ENCODE measurements around the gene PARD3. TPM values are rescaled to one million over a fixed set of nuclear protein-coding genes. Genes with fewer than 3 reads are reported as not detected.

PARD3 gene
- total and polyA plus RNA-seq, 8 donors: 25.6 to 54.5 (median 47.8) TPM

DNA sequence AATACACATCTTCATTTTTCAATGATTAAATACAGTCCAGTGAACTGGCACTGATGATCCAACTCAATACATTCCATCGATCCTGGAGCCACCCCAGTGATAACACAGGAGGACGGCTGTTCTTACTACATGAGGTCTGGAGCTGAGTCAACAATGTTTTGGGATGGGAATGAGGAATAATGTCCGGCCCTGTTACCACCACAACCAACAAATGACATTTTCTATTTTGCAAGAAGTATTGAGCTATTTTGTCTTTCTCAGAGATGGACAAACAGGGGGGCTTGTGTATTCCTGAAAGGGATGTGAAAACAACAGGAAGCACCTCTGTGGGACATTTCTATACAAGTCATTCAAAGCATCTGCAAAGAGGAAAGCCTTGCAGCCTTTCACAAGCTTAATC is 249.2 kb downstream of the PARD3 start:
- Histone ChIP-seq H3K27me3 (no peaks in the 10 kb centered on the region), H3K27ac (no peak overlapping the region), H3K9me3 (no peaks in the 10 kb centered on the region), H3K4me3 (no peak overlapping the region), H3K4me1 (no peaks in the 10 kb centered on the region), H3K36me3 (no peaks in the 10 kb centered on the region)
- TF ChIP-seq, protein P1, sequence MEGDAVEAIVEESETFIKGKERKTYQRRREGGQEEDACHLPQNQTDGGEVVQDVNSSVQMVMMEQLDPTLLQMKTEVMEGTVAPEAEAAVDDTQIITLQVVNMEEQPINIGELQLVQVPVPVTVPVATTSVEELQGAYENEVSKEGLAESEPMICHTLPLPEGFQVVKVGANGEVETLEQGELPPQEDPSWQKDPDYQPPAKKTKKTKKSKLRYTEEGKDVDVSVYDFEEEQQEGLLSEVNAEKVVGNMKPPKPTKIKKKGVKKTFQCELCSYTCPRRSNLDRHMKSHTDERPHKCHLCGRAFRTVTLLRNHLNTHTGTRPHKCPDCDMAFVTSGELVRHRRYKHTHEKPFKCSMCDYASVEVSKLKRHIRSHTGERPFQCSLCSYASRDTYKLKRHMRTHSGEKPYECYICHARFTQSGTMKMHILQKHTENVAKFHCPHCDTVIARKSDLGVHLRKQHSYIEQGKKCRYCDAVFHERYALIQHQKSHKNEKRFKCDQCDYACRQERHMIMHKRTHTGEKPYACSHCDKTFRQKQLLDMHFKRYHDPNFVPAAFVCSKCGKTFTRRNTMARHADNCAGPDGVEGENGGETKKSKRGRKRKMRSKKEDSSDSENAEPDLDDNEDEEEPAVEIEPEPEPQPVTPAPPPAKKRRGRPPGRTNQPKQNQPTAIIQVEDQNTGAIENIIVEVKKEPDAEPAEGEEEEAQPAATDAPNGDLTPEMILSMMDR (IDR thresholded peaks at IDR 0.05): no peak
- DNase-seq (no peak), ATAC-seq (no peak)
- intact Hi-C loops (cut with DNase I): no loop called here

- Histone ChIP-seq H3K4me3 (no peak overlapping the region), H3K9me3 (no peaks in the 10 kb centered on the region), H3K4me1 (no peaks in the 10 kb centered on the region), H3K27me3 (no peaks in the 10 kb centered on the region), H3K27ac (no peak overlapping the region), H3K36me3 (no peaks in the 10 kb centered on the region)
- intact Hi-C loops (cut with DNase I): no loop called here
- DNase-seq (no peak), ATAC-seq (no peak)
- TF ChIP-seq, protein P1 (IDR thresholded peaks at IDR 0.05): no peak
Observed at GRCh38 chr10:34558093-34558583, 257.0 kb downstream of the PARD3 start.

- Histone ChIP-seq H3K4me3 (no peak overlapping the region), H3K27me3 (no peaks in the 10 kb centered on the region), H3K27ac (no peak overlapping the region), H3K36me3 (no peaks in the 10 kb centered on the region), H3K9me3 (no peaks in the 10 kb centered on the region), H3K4me1 (no peaks in the 10 kb centered on the region)
- DNase-seq (no peak), ATAC-seq (no peak)
- intact Hi-C loops (cut with DNase I): no loop called here
- TF ChIP-seq, protein P1 (IDR thresholded peaks at IDR 0.05): no peak
Observed at GRCh38 chr10:34557173-34557572, 257.9 kb downstream of the PARD3 start.

DNA sequence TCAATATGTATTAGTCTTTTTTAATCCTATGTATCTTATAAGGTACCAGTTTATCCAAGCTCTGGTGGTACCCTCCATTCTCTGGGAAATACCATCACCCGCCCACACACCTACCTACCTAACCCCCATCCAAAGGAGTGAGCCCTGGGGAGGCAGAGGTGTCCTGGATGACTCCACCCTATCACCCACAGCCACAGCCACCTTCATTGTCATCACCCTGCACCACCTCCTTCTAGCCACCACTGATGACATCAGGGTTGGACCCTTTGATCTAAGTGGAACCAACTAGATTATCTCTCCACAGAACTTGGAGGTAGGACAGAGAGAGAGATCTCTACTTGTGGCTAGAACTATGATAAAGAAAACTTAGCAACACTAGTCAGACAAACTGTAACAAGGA is 259.4 kb downstream of the PARD3 start:
- no peaks in the 10 kb centered on the region for H3K27me3 ChIP-seq
- H3K4me1 ChIP-seq: no peaks in the 10 kb centered on the region
- TF ChIP-seq, protein P1 (IDR thresholded peaks at IDR 0.05): no peak
- H3K4me3 ChIP-seq: no peak overlapping the region
- H3K36me3 ChIP-seq: no peaks in the 10 kb centered on the region
- DNase-seq: no peak
- intact Hi-C loops (cut with DNase I): no loop called here
- no peaks in the 10 kb centered on the region for H3K9me3 ChIP-seq
- no peak overlapping the region for H3K27ac ChIP-seq
- ATAC-seq: no peak

DNA sequence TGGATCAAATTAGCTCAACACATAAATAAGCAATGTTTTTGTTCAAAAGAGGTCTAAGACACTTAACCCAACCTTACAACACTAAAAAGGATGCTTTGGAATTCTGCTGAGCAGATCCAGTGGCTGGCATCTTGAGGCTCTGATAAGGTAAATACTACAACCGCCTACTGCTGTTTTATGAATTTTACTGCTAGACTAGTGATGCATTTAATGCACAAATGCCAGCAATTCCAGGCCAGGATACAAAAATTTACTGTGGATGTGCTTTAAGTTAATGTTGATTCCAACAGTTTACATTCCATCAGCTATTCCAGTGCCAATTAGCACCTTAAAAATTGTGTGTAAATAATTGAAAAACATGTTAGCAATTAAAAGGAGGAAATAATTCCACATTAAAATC is 261.3 kb downstream of the PARD3 start:
- Histone ChIP-seq H3K4me1 (no peaks in the 10 kb centered on the region), H3K36me3 (no peaks in the 10 kb centered on the region), H3K4me3 (no peak overlapping the region), H3K27me3 (no peaks in the 10 kb centered on the region), H3K9me3 (no peaks in the 10 kb centered on the region), H3K27ac (no peak overlapping the region)
- DNase-seq (no peak), ATAC-seq (no peak)
- intact Hi-C loops (cut with DNase I): no loop called here
- TF ChIP-seq, protein P1 (IDR thresholded peaks at IDR 0.05): no peak
